Muscle of back (tissue), 11 donors: ENCODE results near the gene KATNIP. TPM values are rescaled to one million over a fixed set of nuclear protein-coding genes. Genes with fewer than 3 reads are reported as not detected.

Experiments used
- DNase-seq, 3 donors: peaks; one replicate each; pipeline versions ENCODE4 v3.0.0 to v3.0.0-alpha.2; 2013
- polyA plus RNA-seq, 10 donors: library from polyadenylated mRNA; unstranded; fragments of 120-200 nt; gene quantifications; one replicate each; pipeline ENCODE4 v1.2.1, GENCODE V29; 2013; ENCODE audit not compliant: insufficient read length in 10 of 10

Gene KATNIP
- polyA plus RNA-seq, 10 donors, result 6.5 to 10.1 (median 7.3) TPM

GRCh38 chr16:27579087-27579980 is 29.4 kb downstream of the KATNIP start:
- no peak for DNase-seq

- no peak for DNase-seq
Observed at GRCh38 chr16:27582883-27583282, 32.9 kb downstream of the KATNIP start.

GRCh38 chr16:27583634-27584033 is 33.7 kb downstream of the KATNIP start:
- no peak for DNase-seq

- no peak for DNase-seq
Observed at GRCh38 chr16:27585200-27585599, 35.3 kb downstream of the KATNIP start.

GRCh38 chr16:27586711-27587110 is 36.8 kb downstream of the KATNIP start:
- no peak for DNase-seq

GRCh38 chr16:27588057-27588456 is 38.1 kb downstream of the KATNIP start:
- DNase-seq, result no peak

DNA sequence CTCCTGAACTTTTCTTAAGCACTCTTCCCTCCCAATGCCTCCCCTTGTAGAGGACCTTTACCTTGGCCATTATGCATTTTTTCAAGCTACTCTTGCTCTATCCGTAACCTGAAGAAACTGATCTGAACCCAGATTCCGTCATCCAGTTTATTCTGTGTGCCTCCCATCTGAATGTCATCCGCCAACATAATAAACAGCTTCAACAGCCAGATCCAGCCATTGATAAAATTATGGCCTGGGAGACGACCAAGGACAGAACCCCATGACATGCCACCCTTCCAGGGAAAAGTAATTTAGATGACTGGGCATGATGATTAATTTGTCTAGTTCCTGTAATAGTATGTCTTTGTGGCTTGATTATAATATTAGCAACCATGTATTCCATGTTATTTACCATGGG is 41.9 kb downstream of the KATNIP start:
- no peak for DNase-seq

DNA sequence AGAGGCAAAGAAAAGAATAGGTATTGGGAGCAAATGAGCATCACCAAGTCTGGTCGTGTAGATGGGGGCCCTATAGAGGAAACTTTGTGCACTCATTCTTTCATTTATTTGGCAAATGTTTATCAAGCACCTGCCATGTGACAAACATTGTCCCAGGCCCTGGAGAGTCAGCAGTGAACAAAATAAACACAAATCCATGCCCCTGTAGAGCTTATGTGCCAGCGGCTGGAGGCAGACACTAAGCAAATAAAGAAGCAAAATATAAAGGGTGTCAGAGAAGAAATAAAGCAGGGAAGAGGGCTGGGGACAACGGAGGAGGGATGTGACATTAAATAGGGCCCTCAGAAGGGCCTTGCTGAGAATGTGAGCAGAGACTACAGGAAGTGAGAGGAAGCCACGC is 45.5 kb downstream of the KATNIP start:
- no peak for DNase-seq

GRCh38 chr16:27595993-27596392 is 46.0 kb downstream of the KATNIP start:
- no peak for DNase-seq

- no peak for DNase-seq
Observed at GRCh38 chr16:27596411-27596810, 46.5 kb downstream of the KATNIP start.

- DNase-seq, result no peak
Observed at GRCh38 chr16:27597361-27597760, 47.4 kb downstream of the KATNIP start.

DNA sequence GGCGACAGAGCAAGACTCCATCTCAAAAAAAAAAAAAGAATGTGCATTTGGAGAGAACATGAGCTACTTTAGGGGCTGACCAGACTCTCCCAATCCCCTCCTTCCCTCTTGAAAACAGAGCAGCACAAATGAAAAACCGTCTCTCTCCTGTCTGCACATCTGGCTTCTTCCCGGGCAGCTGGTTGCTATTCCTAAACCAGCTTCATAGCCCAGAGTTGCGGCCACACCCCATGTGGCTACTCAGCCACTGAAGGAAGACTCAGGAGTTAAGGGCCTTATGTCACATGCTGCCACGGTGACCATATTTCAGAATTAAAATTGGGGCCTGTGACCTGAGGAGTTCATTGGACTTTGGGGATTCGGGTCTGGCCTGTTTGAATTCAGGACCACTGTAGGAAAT is 48.3 kb downstream of the KATNIP start:
- peak in 1 of 3 donors; percentile 29 for DNase-seq

DNA sequence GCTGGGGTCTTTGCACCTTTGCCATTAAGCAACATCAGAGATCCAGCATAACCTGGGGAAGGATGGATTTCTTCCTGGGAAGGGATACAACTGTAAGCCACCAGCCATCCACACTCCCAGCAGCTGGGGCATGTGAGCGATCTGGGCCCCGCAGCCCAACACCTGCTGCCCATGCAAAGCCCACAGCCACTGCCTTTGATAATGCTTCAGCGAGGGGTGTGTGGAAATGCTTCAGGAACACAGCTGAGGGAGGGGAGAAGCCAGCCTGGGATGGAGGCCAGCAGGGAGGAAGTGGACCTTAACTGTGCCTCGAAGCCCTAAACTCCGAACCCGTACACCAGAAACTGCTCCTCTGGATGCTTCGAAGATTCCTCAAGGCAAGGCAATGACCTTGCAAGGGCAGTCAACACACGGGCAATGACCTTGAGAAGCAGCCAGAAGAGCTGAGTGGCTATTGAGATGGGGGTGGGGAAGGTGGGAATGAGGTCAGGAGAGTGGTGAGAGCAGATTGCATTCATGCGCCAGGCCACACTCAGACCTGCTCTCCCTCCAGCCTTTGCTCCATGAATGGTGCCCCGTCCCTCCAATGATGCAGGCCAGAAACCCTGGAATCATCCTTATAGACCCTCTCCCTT is 49.1 kb downstream of the KATNIP start:
- peak in 2 of 3 donors; percentile 11 to 34 for DNase-seq

GRCh38 chr16:27599606-27600005 is 49.7 kb downstream of the KATNIP start:
- no peak for DNase-seq

Other genes with a start within 250 kb of the KATNIP start
- gene IL4R, start 236.2 kb upstream of the KATNIP start, polyA plus RNA-seq, result 10 to 100 TPM; 10.5 to 18.5 (median 13.2) TPM
- 1 to 10 TPM in 1 of 10 donors, under 1 TPM in 9; 0.13 to 1.0 (median 0.31) TPM for gene IL21R, start 148.0 kb upstream of the KATNIP start, polyA plus RNA-seq
- 10 to 100 TPM; 39.9 to 64.6 (median 51.2) TPM for gene GTF3C1, start 231 bp upstream of the KATNIP start, polyA plus RNA-seq